Spleen (tissue), 11 donors: Measurements from ENCODE around the gene SIRPA. TPM values are rescaled to one million over a fixed set of nuclear protein-coding genes. Genes with fewer than 3 reads are reported as not detected.

ENCODE experiments used
- DNase-seq: peaks from one replicate; pipeline ENCODE4 v3.0.0-alpha.2; 2020
- H3K27ac ChIP-seq, 8 donors: fragments of 200-600 bp; sonication (generic) in 7 of 8; 1 replicate in 4 of 8; 2 replicates in 4 of 8; pipeline versions ENCODE4 v1.5.0 to v1.8.0; 2016 to 2021; ENCODE audit warnings: inconsistent platforms in 4 of 8, mild to moderate bottlenecking in 4 of 8, moderate library complexity in 1 of 8
- H3K27me3 ChIP-seq, 7 donors: fragments of 200-600 bp; sonication (generic) in 6 of 7; replicated peaks in 1 of 7; 1 replicate in 4 of 7; 2 replicates in 3 of 7; pipeline versions ENCODE4 v1.5.0 to v1.8.0; 2016 to 2021; ENCODE audit warnings: inconsistent platforms in 3 of 7, mild to moderate bottlenecking in 1 of 7
- H3K36me3 ChIP-seq, 6 donors: fragments of 200-600 bp; sonication (generic) in 5 of 6; 1 replicate in 4 of 6; 2 replicates in 2 of 6; pipeline versions ENCODE4 v1.5.0 to v1.8.0; 2016 to 2021; ENCODE audit warnings: inconsistent platforms in 2 of 6
- H3K4me1 ChIP-seq, 6 donors: fragments of 200-600 bp; sonication (generic) in 5 of 6; 1 replicate in 3 of 6; 2 replicates in 3 of 6; pipeline versions ENCODE4 v1.5.0 to v1.8.0; 2016 to 2021; ENCODE audit warnings: inconsistent platforms in 3 of 6
- H3K4me3 ChIP-seq, 8 donors: fragments of 200-600 bp; sonication (generic) in 7 of 8; 1 replicate in 4 of 8; 2 replicates in 4 of 8; pipeline versions ENCODE4 v1.5.0 to v1.8.0; 2016 to 2021; ENCODE audit warnings: inconsistent platforms in 4 of 8, mild to moderate bottlenecking in 4 of 8, moderate library complexity in 2 of 8
- H3K9me3 ChIP-seq, 8 donors: fragments of 200-600 bp; sonication (generic) in 7 of 8; 1 replicate in 4 of 8; 2 replicates in 4 of 8; pipeline versions ENCODE4 v1.5.0 to v1.8.0; 2016 to 2021; ENCODE audit warnings: inconsistent platforms in 4 of 8
- POLR2A ChIP-seq, 3 donors: fragments of 450-650 bp; IDR thresholded peaks; one replicate each; pipeline ENCODE4 v1.5.1; 2017; ENCODE audit warnings: antibody characterized with exemption in 3 of 3, mild to moderate bottlenecking in 1 of 3
- POLR2AphosphoS5 ChIP-seq, 3 donors: sonication (generic); formaldehyde crosslinking; IDR thresholded peaks; one replicate each; pipeline ENCODE4 v1.5.1; 2017; ENCODE audit warnings: antibody characterized with exemption in 3 of 3
- WGBS, 5 donors: extraction: QIAGEN DNeasy Blood & Tissue Kit in 3 of 5; methylation state at CpG; one replicate each; pipeline versions ENCODE4 v1.1.5 to v1.1.7; 2013 to 2018; 5-methylcytosine and 5-hydroxymethylcytosine counted together
- intact Hi-C: fragments of 100-400 bp; cut with DNase I; formaldehyde crosslinking; loops from one replicate; pipeline ENCODE4 v1.15.0; 2023; ENCODE audit warnings: low total_unique reads
- polyA plus RNA-seq, 3 donors: library from polyadenylated mRNA; stranded (reverse); fragments of 200-250 nt; gene quantifications; one replicate each; pipeline ENCODE4 v1.2.1, GENCODE V29; 2013
- total RNA-seq, 7 donors: library from RNA; depleted of rRNA in 3 of 7; stranded (reverse); fragments of >200 nt in 3 of 7; fragmentation: NEBNext Ultra II Directional in 4 of 7; extraction: Animal tissue kit (Norgen Biotek cat#: 25700) in 4 of 7; gene quantifications; one replicate each; pipeline versions ENCODE4 v1.1.0 to v1.2.1, GENCODE V29; 2016 to 2021
- TF ChIP-seq, protein P1 (sequence below), 11 experiments: fragments of 200-600 bp in 7 of 11; fragments of 450-650 bp in 4 of 11; sonication (generic) in 4 of 11; IDR thresholded peaks in 8 of 11; conservative IDR thresholded peaks in 3 of 11; 1 replicate in 7 of 11; 2 replicates in 4 of 11; pipeline versions ENCODE4 v1.4.0 to v1.8.0; 2016 to 2021; ENCODE audit warnings: antibody characterized with exemption in 11 of 11, inconsistent platforms in 4 of 11, mild to moderate bottlenecking in 1 of 11
- donor health status: healthy with polysubstance abuse.
- donor health status: DM: no; HTN: no; CAD: no; lungs with moderate emphysema.
- donor health status: DM: no; HTN: no; CAD: no.
- donor health status: Bipolar disorder and iron deficiency.
- donor health status: healthy.
- donor health status: DM: no; HTN: no; CAD: no.
- donor health status: DM: yes; HTN: yes; CAD: no.

The SIRPA gene
- total and polyA plus RNA-seq, 10 donors, result 9.8 to 104 (median 38.4) TPM

DNA sequence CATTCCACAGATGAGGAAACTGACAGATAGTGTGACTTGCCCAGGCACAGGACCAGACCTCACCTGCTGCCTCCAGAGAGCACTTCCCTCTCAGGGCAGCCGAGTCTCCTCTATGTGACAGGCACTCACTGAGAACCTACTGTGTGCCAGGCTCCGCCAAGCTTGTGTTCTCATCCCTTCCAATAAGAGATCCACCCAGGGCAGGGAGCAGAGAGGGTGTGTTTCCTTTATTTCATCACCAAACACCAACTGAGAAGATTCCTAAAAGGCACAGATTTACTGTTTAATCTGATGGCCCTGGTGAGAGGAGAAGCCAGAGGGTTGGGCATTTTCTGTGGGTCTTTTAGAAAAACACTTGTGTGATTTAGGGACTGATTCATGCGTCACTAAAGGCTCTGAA is 20.5 kb downstream of the SIRPA start:
- no peak for TF ChIP-seq POLR2AphosphoS5 (IDR thresholded peaks at IDR 0.05)
- no peak for TF ChIP-seq POLR2A (IDR thresholded peaks at IDR 0.05)
- TF ChIP-seq, protein P1, sequence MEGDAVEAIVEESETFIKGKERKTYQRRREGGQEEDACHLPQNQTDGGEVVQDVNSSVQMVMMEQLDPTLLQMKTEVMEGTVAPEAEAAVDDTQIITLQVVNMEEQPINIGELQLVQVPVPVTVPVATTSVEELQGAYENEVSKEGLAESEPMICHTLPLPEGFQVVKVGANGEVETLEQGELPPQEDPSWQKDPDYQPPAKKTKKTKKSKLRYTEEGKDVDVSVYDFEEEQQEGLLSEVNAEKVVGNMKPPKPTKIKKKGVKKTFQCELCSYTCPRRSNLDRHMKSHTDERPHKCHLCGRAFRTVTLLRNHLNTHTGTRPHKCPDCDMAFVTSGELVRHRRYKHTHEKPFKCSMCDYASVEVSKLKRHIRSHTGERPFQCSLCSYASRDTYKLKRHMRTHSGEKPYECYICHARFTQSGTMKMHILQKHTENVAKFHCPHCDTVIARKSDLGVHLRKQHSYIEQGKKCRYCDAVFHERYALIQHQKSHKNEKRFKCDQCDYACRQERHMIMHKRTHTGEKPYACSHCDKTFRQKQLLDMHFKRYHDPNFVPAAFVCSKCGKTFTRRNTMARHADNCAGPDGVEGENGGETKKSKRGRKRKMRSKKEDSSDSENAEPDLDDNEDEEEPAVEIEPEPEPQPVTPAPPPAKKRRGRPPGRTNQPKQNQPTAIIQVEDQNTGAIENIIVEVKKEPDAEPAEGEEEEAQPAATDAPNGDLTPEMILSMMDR (IDR thresholded peaks at IDR 0.05 in 8 of 11, conservative IDR thresholded peaks at IDR 0.05 in 3 of 11), result no peak
- H3K4me3 ChIP-seq, result no peak overlapping the region
- DNase-seq, result no peak
- intact Hi-C loops, result no loop called here
- no peak overlapping the region for H3K27ac ChIP-seq
- H3K27me3 ChIP-seq, result no peaks in the 10 kb centered on the region
- peaks cover 0 to 6% (median 0%) of the 10 kb centered on the region in 6 donors for H3K4me1 ChIP-seq
- WGBS, 5 donors, result 83 to 98% (median 91%) methylated on average over 3 of the region's 3 CpGs
- peaks cover 0 to 95% (median 19%) of the 10 kb centered on the region in 6 donors for H3K36me3 ChIP-seq
- no peaks in the 10 kb centered on the region for H3K9me3 ChIP-seq

DNA sequence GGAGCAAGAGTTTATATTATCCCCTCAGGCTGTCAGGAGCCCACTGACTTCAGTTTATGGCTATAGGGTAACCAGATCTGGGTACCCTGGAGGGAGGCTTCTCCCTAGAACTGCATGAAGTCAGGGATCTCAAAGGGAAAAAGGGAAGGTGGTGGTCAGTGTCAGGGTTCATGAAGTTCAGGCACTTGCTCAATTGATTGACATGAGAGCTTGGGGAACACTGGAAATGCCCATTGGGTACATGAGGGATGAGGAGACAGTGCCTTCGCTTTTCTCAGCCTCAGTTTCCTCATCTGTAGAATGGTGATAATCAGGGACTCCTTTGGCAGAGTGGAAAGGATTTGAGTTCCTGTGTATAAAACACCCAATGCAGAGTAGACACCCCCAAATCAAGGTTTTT is 22.6 kb downstream of the SIRPA start:
- DNase-seq, result no peak
- Histone ChIP-seq H3K27ac (no peak overlapping the region), H3K4me3 (no peak overlapping the region), H3K4me1 (no peaks in the 10 kb centered on the region), H3K9me3 (no peaks in the 10 kb centered on the region), H3K27me3 (no peaks in the 10 kb centered on the region), H3K36me3 (peaks cover 0 to 100% (median 20%) of the 10 kb centered on the region in 6 donors)
- 93 to 100% (median 96%) methylated on average over 1 of the region's 1 CpG for WGBS, 5 donors
- intact Hi-C loops, result no loop called here
- TF ChIP-seq POLR2AphosphoS5 (IDR thresholded peaks at IDR 0.05) (no peak), POLR2A (IDR thresholded peaks at IDR 0.05) (no peak)

DNA sequence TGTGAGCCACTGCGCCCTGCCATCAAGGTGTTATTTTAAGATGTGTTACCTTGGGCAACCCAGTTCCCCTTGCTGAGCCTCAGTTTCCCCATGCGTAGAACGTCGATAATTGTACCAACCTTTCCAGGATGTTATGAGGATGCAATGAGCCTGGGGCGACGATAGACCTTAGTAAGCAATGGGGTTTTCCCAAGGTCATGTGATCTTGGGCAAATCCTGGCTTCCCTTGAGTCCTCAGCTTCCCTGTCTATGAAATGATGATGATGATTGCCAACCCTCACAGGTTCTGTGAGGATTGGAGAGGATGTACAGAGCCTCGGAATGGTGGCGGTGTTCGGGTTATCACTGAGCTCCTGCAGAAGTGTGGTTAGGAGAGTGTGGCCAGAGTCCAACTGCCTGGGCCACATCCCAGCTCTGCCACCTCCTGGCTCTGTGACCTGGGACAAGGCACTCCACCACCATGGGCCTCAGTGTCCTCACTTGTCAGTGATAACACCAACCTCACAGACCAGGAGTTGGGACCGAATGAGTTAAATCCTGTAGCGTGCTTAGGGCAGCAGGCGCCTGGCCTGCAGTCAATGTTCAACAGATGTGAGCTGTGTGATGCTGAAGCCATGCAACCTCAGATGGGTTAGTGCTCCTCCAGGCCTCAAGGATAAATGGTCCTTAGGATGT is 23.4 kb downstream of the SIRPA start:
- H3K9me3 ChIP-seq, result no peaks in the 10 kb centered on the region
- H3K27ac ChIP-seq, result no peak overlapping the region
- no peaks in the 10 kb centered on the region for H3K27me3 ChIP-seq
- peaks cover 0 to 100% (median 23%) of the 10 kb centered on the region in 6 donors for H3K36me3 ChIP-seq
- WGBS, 5 donors, result 82 to 94% (median 91%) methylated on average over 10 to 12 of the region's 12 CpGs
- no peak overlapping the region for H3K4me3 ChIP-seq
- no peak for DNase-seq
- intact Hi-C loops, result no loop called here
- no peaks in the 10 kb centered on the region for H3K4me1 ChIP-seq
- TF ChIP-seq, protein P1 (IDR thresholded peaks at IDR 0.05 in 8 of 11, conservative IDR thresholded peaks at IDR 0.05 in 3 of 11), result no peak
- TF ChIP-seq POLR2A (IDR thresholded peaks at IDR 0.05) (no peak), POLR2AphosphoS5 (IDR thresholded peaks at IDR 0.05) (no peak)

DNA sequence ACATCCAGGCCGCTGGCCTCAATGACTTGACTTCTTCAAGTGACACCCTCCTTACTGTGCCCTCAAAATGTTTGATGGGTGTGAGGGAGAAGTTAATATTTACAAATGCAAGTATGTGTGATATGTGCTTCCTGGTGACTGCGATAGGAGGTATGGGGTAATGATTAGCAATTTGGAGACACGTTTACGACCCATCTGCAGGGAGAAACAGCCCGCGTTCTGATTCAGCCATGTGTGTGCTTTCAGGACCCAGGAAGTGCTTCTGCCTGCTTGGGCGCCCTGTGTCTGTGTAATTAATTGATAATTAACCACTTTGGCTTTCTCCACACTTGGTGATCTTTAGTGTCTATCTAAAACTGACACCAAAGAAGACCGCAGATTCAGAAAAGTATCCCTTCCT is 25.0 kb downstream of the SIRPA start:
- WGBS, 5 donors, result 77 to 88% (median 83%) methylated on average over 8 of the region's 8 CpGs
- DNase-seq, result no peak
- intact Hi-C loops, result no loop called here
- Histone ChIP-seq H3K27me3 (no peaks in the 10 kb centered on the region), H3K4me3 (no peak overlapping the region), H3K36me3 (peaks cover 0 to 100% (median 22%) of the 10 kb centered on the region in 6 donors), H3K9me3 (no peaks in the 10 kb centered on the region), H3K4me1 (no peaks in the 10 kb centered on the region), H3K27ac (no peak overlapping the region)
- TF ChIP-seq, protein P1 (IDR thresholded peaks at IDR 0.05 in 8 of 11, conservative IDR thresholded peaks at IDR 0.05 in 3 of 11), result no peak
- no peak for TF ChIP-seq POLR2AphosphoS5 (IDR thresholded peaks at IDR 0.05)
- TF ChIP-seq POLR2A (IDR thresholded peaks at IDR 0.05), result no peak
